C4-2B (cell line): ENCODE data around the gene LRP6.

ENCODE experiments used
- H3K27ac ChIP-seq: fragments of 450-650 bp; 2 replicates; pipeline ENCODE4 v1.5.1; 2017
- ZFX ChIP-seq: fragments of 450-650 bp; IDR thresholded peaks from 2 replicates; pipeline ENCODE4 v1.6.1; 2017
- TF ChIP-seq, protein P1 (sequence below): fragments of 450-650 bp; conservative IDR thresholded peaks from 2 replicates; pipeline ENCODE4 v1.5.1; 2017; ENCODE audit warnings: mild to moderate bottlenecking

The LRP6 gene

DNA sequence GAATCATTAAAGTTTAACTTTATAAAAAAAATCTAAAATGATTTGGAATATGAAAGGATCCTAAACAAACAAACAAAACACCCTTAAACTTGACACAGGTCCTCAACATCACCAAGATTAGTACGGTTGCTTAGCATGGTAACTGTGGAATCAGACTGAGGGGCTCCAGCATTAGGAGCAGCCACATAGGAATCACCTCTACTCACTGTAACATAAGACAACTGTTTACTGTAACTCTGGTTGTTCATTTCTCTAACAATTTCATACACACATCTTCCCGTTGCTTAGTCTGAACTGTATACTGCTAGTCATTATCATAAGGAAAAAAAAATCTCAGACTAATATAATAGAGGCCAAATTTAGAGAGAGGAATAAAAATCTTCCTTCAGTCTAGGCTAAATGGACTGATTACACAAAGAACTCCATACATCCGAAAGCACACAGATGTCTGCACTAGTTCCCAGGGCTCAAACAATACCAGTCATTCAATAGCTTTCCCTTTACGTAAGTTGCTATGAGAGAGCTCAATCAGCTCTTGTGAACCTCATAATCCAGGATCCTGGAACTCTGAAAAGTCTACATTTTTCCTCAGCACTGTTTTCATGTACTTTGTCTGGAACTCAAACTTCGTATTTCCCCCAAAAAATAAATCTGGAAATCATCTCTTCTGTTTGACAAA, 26.0 kb downstream of the LRP6 start:
- H3K27ac ChIP-seq, result no peak overlapping the region
- TF ChIP-seq, protein P1, sequence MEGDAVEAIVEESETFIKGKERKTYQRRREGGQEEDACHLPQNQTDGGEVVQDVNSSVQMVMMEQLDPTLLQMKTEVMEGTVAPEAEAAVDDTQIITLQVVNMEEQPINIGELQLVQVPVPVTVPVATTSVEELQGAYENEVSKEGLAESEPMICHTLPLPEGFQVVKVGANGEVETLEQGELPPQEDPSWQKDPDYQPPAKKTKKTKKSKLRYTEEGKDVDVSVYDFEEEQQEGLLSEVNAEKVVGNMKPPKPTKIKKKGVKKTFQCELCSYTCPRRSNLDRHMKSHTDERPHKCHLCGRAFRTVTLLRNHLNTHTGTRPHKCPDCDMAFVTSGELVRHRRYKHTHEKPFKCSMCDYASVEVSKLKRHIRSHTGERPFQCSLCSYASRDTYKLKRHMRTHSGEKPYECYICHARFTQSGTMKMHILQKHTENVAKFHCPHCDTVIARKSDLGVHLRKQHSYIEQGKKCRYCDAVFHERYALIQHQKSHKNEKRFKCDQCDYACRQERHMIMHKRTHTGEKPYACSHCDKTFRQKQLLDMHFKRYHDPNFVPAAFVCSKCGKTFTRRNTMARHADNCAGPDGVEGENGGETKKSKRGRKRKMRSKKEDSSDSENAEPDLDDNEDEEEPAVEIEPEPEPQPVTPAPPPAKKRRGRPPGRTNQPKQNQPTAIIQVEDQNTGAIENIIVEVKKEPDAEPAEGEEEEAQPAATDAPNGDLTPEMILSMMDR, result no peak
- no peak for TF ChIP-seq ZFX

- no peak overlapping the region for H3K27ac ChIP-seq
- no peak for TF ChIP-seq ZFX
- TF ChIP-seq, protein P1, result no peak
Observed at GRCh38 chr12:12239127-12239526, 27.7 kb downstream of the LRP6 start.

- no peak overlapping the region for H3K27ac ChIP-seq
- no peak for TF ChIP-seq ZFX
- TF ChIP-seq, protein P1, result no peak
Observed at GRCh38 chr12:12238605-12239004, 28.2 kb downstream of the LRP6 start.

- no peak for TF ChIP-seq ZFX
- TF ChIP-seq, protein P1, result no peak
- H3K27ac ChIP-seq, result no peak overlapping the region
Observed at GRCh38 chr12:12236896-12237295, 29.9 kb downstream of the LRP6 start.

DNA sequence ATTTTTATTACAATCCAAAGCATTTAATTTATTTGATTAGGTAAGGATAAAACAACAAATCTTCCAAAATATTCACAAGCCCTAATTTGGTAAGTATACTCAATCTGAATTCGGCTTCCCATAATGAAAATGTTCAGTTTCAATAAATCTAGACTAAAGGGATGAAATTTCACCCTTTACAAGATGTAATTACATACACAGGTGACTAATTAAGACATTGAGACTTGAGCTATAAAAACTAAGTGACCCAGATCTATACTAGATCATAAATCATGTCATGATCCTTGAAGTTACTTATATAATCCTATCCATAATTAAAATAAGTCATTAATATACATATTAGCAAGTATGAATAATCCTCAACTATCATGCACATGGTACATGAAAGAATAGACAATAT, 36.6 kb downstream of the LRP6 start:
- TF ChIP-seq, protein P1, result no peak
- TF ChIP-seq ZFX, result no peak
- no peak overlapping the region for H3K27ac ChIP-seq

DNA sequence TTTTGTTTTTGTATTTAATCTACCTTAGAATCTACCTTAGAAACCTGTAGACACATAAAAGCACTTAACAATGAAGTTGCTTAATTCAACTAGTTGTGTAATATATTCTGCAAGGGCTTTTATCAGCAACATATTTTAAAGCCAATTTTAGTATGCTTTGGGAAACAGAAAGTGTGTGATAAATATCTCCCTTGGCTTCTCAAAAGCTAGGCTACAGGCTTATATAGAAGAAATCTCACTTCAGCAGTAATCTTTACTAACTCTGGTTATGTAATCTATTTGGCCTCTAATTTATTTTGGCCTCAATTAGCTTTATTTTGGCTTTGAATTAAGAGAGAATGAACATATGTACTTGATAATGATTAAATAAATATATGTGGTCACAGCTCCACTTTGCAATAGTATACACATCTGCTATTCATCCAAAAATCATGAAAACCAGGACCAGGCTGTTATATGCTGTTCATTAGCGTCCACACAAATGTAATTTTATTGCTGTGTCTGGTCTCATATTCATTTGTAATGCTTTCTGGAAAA, 37.2 kb downstream of the LRP6 start:
- TF ChIP-seq, protein P1, result no peak
- no peak for TF ChIP-seq ZFX
- H3K27ac ChIP-seq, result no peak overlapping the region

DNA sequence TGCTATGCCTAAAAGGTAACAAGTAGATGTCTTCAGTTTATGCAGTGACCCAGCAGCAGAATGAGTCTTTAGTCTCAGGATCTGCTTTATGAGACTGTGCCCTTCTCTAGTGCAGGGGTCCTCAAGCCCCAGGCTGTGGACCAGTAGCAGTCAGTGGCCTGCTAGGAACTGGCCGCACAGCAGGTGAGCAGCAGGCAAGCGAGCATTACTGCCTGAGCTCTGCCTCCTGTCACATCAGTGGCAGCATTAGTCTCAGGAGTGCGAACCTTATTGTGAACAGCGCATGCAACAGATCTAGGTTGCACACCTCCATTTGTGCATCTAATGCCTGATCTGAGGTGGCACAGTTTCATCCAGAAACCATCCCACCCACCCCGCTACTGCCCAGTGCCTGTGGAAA, 38.4 kb downstream of the LRP6 start:
- no peak overlapping the region for H3K27ac ChIP-seq
- TF ChIP-seq, protein P1, result no peak
- no peak for TF ChIP-seq ZFX
